Stimulated activated naive CD4-positive, alpha-beta T cell treated with Interleukin-2 at 50 U/mL for 16 hours (primary cell): ENCODE results near the gene HOXD3.

Source experiments
- DNase-seq: peaks from one replicate; lab custom pipeline; 2025; lab: John Stamatoyannopoulos, UW

The HOXD3 gene

GRCh38 chr2:176156807-176157498, at the start of gene HOXD3:
Gene HOXD3, plus strand, starts transcription at chr2:176157307. Its CDS starts 11,808 bp downstream, at chr2:176169115.
- DNase-seq, result no peak

- no peak for DNase-seq
Measured at GRCh38 chr2:176107731-176108181, 49.4 kb upstream of the HOXD3 start.

GRCh38 chr2:176109192-176109901, 47.8 kb upstream of the HOXD3 start:
- no peak for DNase-seq

- DNase-seq, result no peak
Measured at GRCh38 chr2:176109946-176110345, 47.2 kb upstream of the HOXD3 start.

- DNase-seq, result no peak
Measured at GRCh38 chr2:176110415-176111308, 46.4 kb upstream of the HOXD3 start.

GRCh38 chr2:176111309-176111663, 45.8 kb upstream of the HOXD3 start:
- no peak for DNase-seq

GRCh38 chr2:176111846-176112374, 45.2 kb upstream of the HOXD3 start:
- no peak for DNase-seq

GRCh38 chr2:176112375-176113302, 44.5 kb upstream of the HOXD3 start:
- no peak for DNase-seq

GRCh38 chr2:176114120-176114929, 42.8 kb upstream of the HOXD3 start:
- no peak for DNase-seq

- DNase-seq, result no peak
Measured at GRCh38 chr2:176114930-176115625, 42.0 kb upstream of the HOXD3 start.

- no peak for DNase-seq
Measured at GRCh38 chr2:176115883-176116813, 41.0 kb upstream of the HOXD3 start, which contains the start of gene HOXD10. Gene HOXD10, plus strand, starts transcription at chr2:176116778. Its CDS starts 56 bp downstream, at chr2:176116834.

- no peak for DNase-seq
Measured at GRCh38 chr2:176117162-176117822, 39.8 kb upstream of the HOXD3 start.

- DNase-seq, result no peak
Measured at GRCh38 chr2:176117823-176118371, 39.2 kb upstream of the HOXD3 start.

- DNase-seq, result no peak
Measured at GRCh38 chr2:176118601-176119339, 38.3 kb upstream of the HOXD3 start.

GRCh38 chr2:176120364-176121189, 36.5 kb upstream of the HOXD3 start:
- no peak for DNase-seq
